ENCODE results near the gene IFTAP. TPM values are rescaled to one million over a fixed set of nuclear protein-coding genes. Genes with fewer than 3 reads are reported as not detected.

IFTAP gene
- total RNA-seq, 1 experiment from 2014 or later = 25.3 TPM

- no peak for TF ChIP-seq CTCF (conservative IDR thresholded peaks at IDR 0.05; ENCODE audit: low read depth, low read length)
- TF ChIP-seq EZH2 (IDR thresholded peaks at IDR 0.05; ENCODE audit: borderline replicate concordance, low read depth, low read length, poor library complexity, severe bottlenecking) = no peak
- Histone ChIP-seq H3K4me3 (ENCODE audit: low read depth, low read length, poor library complexity, severe bottlenecking) (no peak overlapping the region), H3K27me3 (replicated peaks; ENCODE audit: insufficient read depth, low read depth, low read length, poor library complexity) (no peaks in the 10 kb centered on the region), H3K4me1 (ENCODE audit: insufficient read depth, low read length, poor library complexity, severe bottlenecking) (no peaks in the 10 kb centered on the region), H3K9me3 (ENCODE audit: low read depth, low read length, poor library complexity, severe bottlenecking) (no peaks in the 10 kb centered on the region), H3K36me3 (ENCODE audit: insufficient read depth, low read length, poor library complexity, severe bottlenecking) (no peaks in the 10 kb centered on the region), H3K27ac (ENCODE audit: low read depth, low read length, poor library complexity, severe bottlenecking) (no peak overlapping the region)
- ChIA-PET POLR2A (ENCODE audit: low non-redundant PET) (no interaction called here), CTCF (no interaction called here)
- no peak for DNase-seq (ENCODE audit: low spot score)
- intact Hi-C loops (cut with micrococcal nuclease; ENCODE audit: unreplicated experiment) = no loop called here
- no TSS peak for BruUV-seq (replicated peaks)
These were observed 37.5 kb downstream of the IFTAP start for GRCh38 chr11:36631774-36632173.

- ChIA-PET CTCF (no interaction called here), POLR2A (ENCODE audit: low non-redundant PET) (interaction anchor here (0.7 kb wide), 1 partner anchor 988 kb away, joined by 3 read pairs; no protein-coding TSS in a partner anchor)
- H3K4me3 ChIP-seq (ENCODE audit: low read depth, low read length, poor library complexity, severe bottlenecking) = no peak overlapping the region
- BruUV-seq (replicated peaks) = no TSS peak
- H3K4me1 ChIP-seq (ENCODE audit: insufficient read depth, low read length, poor library complexity, severe bottlenecking) = no peaks in the 10 kb centered on the region
- intact Hi-C loops (cut with micrococcal nuclease; ENCODE audit: unreplicated experiment) = no loop called here
- no peak overlapping the region for H3K27ac ChIP-seq (ENCODE audit: low read depth, low read length, poor library complexity, severe bottlenecking)
- TF ChIP-seq CTCF (conservative IDR thresholded peaks at IDR 0.05; ENCODE audit: low read depth, low read length) (no peak), EZH2 (IDR thresholded peaks at IDR 0.05; ENCODE audit: borderline replicate concordance, low read depth, low read length, poor library complexity, severe bottlenecking) (no peak)
- no peaks in the 10 kb centered on the region for H3K9me3 ChIP-seq (ENCODE audit: low read depth, low read length, poor library complexity, severe bottlenecking)
- no peaks in the 10 kb centered on the region for H3K27me3 ChIP-seq (replicated peaks; ENCODE audit: insufficient read depth, low read depth, low read length, poor library complexity)
- H3K36me3 ChIP-seq (ENCODE audit: insufficient read depth, low read length, poor library complexity, severe bottlenecking) = no peaks in the 10 kb centered on the region
- no peak for DNase-seq (ENCODE audit: low spot score)
These were observed 41.0 kb downstream of the IFTAP start for GRCh38 chr11:36635066-36635862.

GRCh38 chr11:36638556-36638955 is 44.3 kb downstream of the IFTAP start:
- CTCF ChIA-PET = no interaction called here
- TF ChIP-seq EZH2 (IDR thresholded peaks at IDR 0.05; ENCODE audit: borderline replicate concordance, low read depth, low read length, poor library complexity, severe bottlenecking) (no peak), CTCF (conservative IDR thresholded peaks at IDR 0.05; ENCODE audit: low read depth, low read length) (no peak)

More at GRCh38 chr11:36638556-36638955, 44.3 kb downstream of the IFTAP start:
- no peak for DNase-seq (ENCODE audit: low spot score)
- intact Hi-C loops (cut with micrococcal nuclease; ENCODE audit: unreplicated experiment) = no loop called here
- Histone ChIP-seq H3K27me3 (replicated peaks; ENCODE audit: insufficient read depth, low read depth, low read length, poor library complexity) (no peaks in the 10 kb centered on the region), H3K36me3 (ENCODE audit: insufficient read depth, low read length, poor library complexity, severe bottlenecking) (no peaks in the 10 kb centered on the region), H3K27ac (ENCODE audit: low read depth, low read length, poor library complexity, severe bottlenecking) (no peak overlapping the region), H3K9me3 (ENCODE audit: low read depth, low read length, poor library complexity, severe bottlenecking) (no peaks in the 10 kb centered on the region), H3K4me3 (ENCODE audit: low read depth, low read length, poor library complexity, severe bottlenecking) (no peak overlapping the region), H3K4me1 (ENCODE audit: insufficient read depth, low read length, poor library complexity, severe bottlenecking) (no peaks in the 10 kb centered on the region)
- POLR2A ChIA-PET (ENCODE audit: low non-redundant PET) = no interaction called here
- no TSS peak for BruUV-seq (replicated peaks)
